ENCODE results near the gene PLIN5.

- TF ChIP-seq CTCF (IDR thresholded peaks at IDR 0.05) = no peak
- no peak for TF ChIP-seq POLR2A (IDR thresholded peaks at IDR 0.05)
- TF ChIP-seq EP300 (IDR thresholded peaks at IDR 0.05) = no peak
Measured at GRCh38 chr19:4499318-4499717, 35.7 kb downstream of the PLIN5 start.
